Muscle layer of colon (tissue), 2 donors: ENCODE results near the gene ZP1.

ENCODE experiments used
- H3K27ac ChIP-seq: one replicate; pipeline ENCODE4 v1.7.0; 2013; ENCODE audit warnings: low read depth, mild to moderate bottlenecking, low read length, moderate library complexity
- H3K27me3 ChIP-seq, 2 donors: one replicate each; pipeline ENCODE4 v1.7.0; 2013; ENCODE audit warnings: low read length in 2 of 2, mild to moderate bottlenecking in 2 of 2; ENCODE audit not compliant: insufficient read depth in 2 of 2, control insufficient read depth in 1 of 2
- H3K36me3 ChIP-seq: one replicate; pipeline ENCODE4 v1.7.0; 2013; ENCODE audit warnings: mild to moderate bottlenecking, low read length; ENCODE audit not compliant: insufficient read depth
- H3K4me1 ChIP-seq: one replicate; pipeline ENCODE4 v1.7.0; 2013; ENCODE audit warnings: mild to moderate bottlenecking, low read length; ENCODE audit not compliant: insufficient read depth
- H3K4me3 ChIP-seq, 2 donors: one replicate each; pipeline ENCODE4 v1.7.0; 2013; ENCODE audit warnings: low read length in 2 of 2, low read depth in 1 of 2, mild to moderate bottlenecking in 1 of 2, moderate library complexity in 1 of 2
- H3K9ac ChIP-seq: one replicate; pipeline ENCODE4 v1.7.0; 2013; ENCODE audit warnings: low read length
- H3K9me3 ChIP-seq: one replicate; pipeline ENCODE4 v1.7.0; 2013; ENCODE audit warnings: mild to moderate bottlenecking, low read length
- donor health status: abdominal sarcoma.
- donor health status: Adenocarcinoma of cecum.

ZP1 gene

GRCh38 chr11:60868682-60869450 lies 1.5 kb downstream of the ZP1 start:
- H3K4me3 ChIP-seq = no peak overlapping the region
- H3K9me3 ChIP-seq = no peaks in the 10 kb centered on the region
- no peak overlapping the region for H3K27ac ChIP-seq
- H3K9ac ChIP-seq = no peak overlapping the region
- no peaks in the 10 kb centered on the region for H3K4me1 ChIP-seq
- no peaks in the 10 kb centered on the region for H3K27me3 ChIP-seq
- H3K36me3 ChIP-seq = no peaks in the 10 kb centered on the region

GRCh38 chr11:60869451-60869825 lies 2.1 kb downstream of the ZP1 start:
- no peak overlapping the region for H3K27ac ChIP-seq
- H3K9me3 ChIP-seq = no peaks in the 10 kb centered on the region
- no peak overlapping the region for H3K9ac ChIP-seq
- no peak overlapping the region for H3K4me3 ChIP-seq
- H3K36me3 ChIP-seq = no peaks in the 10 kb centered on the region
- H3K27me3 ChIP-seq = no peaks in the 10 kb centered on the region
- no peaks in the 10 kb centered on the region for H3K4me1 ChIP-seq

- Histone ChIP-seq H3K4me3 (no peak overlapping the region), H3K27me3 (no peaks in the 10 kb centered on the region), H3K9ac (no peak overlapping the region), H3K4me1 (no peaks in the 10 kb centered on the region), H3K9me3 (no peaks in the 10 kb centered on the region), H3K27ac (no peak overlapping the region), H3K36me3 (no peaks in the 10 kb centered on the region)
These were observed 2.9 kb downstream of the ZP1 start for GRCh38 chr11:60870276-60870675.

- H3K36me3 ChIP-seq = no peaks in the 10 kb centered on the region
- no peaks in the 10 kb centered on the region for H3K9me3 ChIP-seq
- H3K27ac ChIP-seq = no peak overlapping the region
- H3K9ac ChIP-seq = no peak overlapping the region
- no peak overlapping the region for H3K4me3 ChIP-seq
- H3K4me1 ChIP-seq = no peaks in the 10 kb centered on the region
- no peaks in the 10 kb centered on the region for H3K27me3 ChIP-seq
These were observed 3.5 kb downstream of the ZP1 start for GRCh38 chr11:60870733-60871377.

- H3K4me3 ChIP-seq = no peak overlapping the region
- no peak overlapping the region for H3K27ac ChIP-seq
- H3K9me3 ChIP-seq = no peaks in the 10 kb centered on the region
- no peaks in the 10 kb centered on the region for H3K4me1 ChIP-seq
- H3K36me3 ChIP-seq = no peaks in the 10 kb centered on the region
- H3K27me3 ChIP-seq = no peaks in the 10 kb centered on the region
- H3K9ac ChIP-seq = no peak overlapping the region
These were observed 4.2 kb downstream of the ZP1 start for GRCh38 chr11:60871378-60872061.

DNA sequence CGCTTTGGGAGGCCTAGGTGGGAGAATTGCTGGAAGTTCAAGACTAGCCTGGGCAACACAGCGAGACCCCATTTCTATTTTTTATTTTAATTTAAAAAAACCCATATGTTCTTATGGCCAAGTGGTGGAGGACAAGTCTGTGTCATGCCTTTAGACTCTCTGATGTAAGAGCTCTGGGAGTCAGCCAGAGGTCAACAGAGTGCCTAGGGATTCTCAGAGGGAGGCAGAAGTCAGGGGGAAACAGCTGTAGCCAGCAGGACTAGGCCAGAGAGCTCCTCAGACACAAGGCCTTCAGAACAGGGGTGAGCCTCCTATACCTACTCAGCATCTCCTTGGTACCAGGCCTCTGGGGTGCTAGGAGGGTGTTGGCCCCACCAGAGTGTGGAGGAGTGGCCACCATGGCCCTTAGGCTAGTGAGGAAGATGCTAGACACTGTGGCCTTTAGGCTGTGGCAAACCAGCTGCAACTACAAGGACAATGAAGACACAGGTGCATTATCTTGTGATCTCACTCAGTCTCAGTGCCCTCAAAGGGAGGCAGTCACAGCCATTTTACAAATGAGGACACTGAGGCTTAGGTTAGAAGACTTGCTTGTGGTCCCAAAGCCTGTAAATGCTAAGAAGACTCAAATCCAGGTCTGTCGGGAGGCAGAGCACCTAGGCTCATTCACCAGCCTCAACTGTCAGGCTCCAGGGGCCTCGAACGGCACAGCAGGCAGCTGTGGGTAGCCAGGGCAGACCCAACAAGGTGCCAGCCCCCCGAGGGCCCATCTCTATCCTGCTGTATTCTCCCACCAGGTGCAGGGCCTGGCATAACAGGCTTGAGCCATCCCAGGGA lies 5.0 kb downstream of the ZP1 start:
- Histone ChIP-seq H3K36me3 (no peaks in the 10 kb centered on the region), H3K9ac (no peak overlapping the region), H3K4me1 (no peaks in the 10 kb centered on the region), H3K27me3 (no peaks in the 10 kb centered on the region), H3K9me3 (no peaks in the 10 kb centered on the region), H3K27ac (no peak overlapping the region), H3K4me3 (no peak overlapping the region)

- Histone ChIP-seq H3K9me3 (no peaks in the 10 kb centered on the region), H3K4me3 (no peak overlapping the region), H3K4me1 (no peaks in the 10 kb centered on the region), H3K9ac (no peak overlapping the region), H3K27me3 (no peaks in the 10 kb centered on the region), H3K36me3 (no peaks in the 10 kb centered on the region), H3K27ac (no peak overlapping the region)
These were observed 5.7 kb downstream of the ZP1 start for GRCh38 chr11:60872961-60873524.

DNA sequence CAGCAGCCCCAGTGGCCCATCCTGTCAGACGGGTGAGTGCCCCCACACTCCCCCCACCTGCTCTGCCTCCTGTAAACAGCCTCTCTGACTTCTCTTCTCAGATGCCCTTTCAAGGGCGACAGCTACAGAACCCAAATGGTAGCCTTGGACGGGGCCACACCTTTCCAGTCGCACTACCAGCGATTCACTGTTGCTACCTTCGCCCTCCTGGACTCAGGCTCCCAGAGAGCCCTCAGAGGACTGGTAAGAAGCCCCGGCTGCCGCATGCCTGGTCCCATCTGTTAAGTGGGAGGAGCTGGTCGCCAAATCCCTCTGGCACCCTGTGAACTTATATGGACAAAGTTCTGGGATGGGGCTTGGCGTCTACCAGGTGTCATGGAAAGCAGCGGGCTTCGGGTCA lies 6.2 kb downstream of the ZP1 start:
- Histone ChIP-seq H3K27ac (no peak overlapping the region), H3K9me3 (no peaks in the 10 kb centered on the region), H3K27me3 (no peaks in the 10 kb centered on the region), H3K9ac (no peak overlapping the region), H3K4me3 (no peak overlapping the region), H3K36me3 (no peaks in the 10 kb centered on the region), H3K4me1 (no peaks in the 10 kb centered on the region)

DNA sequence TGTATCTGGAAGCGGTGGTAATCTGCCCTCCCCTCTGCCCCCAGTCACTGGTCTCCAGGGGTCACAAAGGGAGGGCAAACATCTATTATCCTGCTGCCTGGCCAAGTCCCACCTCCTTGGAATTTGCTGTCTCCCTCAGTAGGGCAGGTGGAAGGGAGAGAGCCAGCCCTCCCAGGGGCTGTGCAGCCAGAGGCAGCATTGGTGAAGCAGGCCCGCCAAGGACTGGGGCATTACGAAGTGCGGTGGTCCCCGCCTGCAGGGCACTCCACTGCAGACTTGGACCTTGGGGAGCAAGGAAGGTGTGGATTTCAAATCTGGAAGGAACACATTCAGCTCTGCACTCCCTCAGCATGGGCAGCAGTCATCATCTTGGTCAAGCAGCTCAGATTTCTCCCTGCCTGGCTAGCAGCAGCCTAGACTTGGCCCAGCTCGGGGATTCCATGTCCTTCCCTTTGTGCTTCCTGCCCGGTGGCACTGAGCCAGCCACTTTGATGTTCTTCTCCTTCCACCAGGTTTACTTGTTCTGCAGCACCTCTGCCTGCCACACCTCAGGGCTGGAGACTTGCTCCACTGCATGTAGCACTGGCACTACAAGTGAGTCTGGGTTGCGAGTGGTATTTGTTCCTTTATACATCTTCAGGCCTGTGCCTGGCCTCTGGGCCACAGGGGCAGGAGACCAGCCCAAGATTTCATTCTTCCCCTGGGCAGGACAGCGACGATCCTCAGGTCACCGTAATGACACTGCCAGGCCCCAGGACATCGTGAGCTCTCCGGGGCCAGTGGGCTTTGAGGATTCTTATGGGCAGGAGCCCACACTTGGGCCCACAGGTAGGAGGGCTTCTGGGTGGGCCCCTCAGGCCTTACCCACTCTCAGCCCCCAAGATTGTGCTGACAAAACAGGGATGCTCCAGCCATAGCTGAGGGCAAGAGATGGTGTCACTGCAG lies 7.4 kb downstream of the ZP1 start:
- Histone ChIP-seq H3K4me1 (no peaks in the 10 kb centered on the region), H3K36me3 (no peaks in the 10 kb centered on the region), H3K27ac (no peak overlapping the region), H3K4me3 (no peak overlapping the region), H3K27me3 (no peaks in the 10 kb centered on the region), H3K9ac (no peak overlapping the region), H3K9me3 (no peaks in the 10 kb centered on the region)

GRCh38 chr11:60875366-60876167 lies 8.2 kb downstream of the ZP1 start:
- Histone ChIP-seq H3K9me3 (no peaks in the 10 kb centered on the region), H3K27me3 (no peaks in the 10 kb centered on the region), H3K27ac (no peak overlapping the region), H3K4me3 (no peak overlapping the region), H3K36me3 (no peaks in the 10 kb centered on the region), H3K9ac (no peak overlapping the region), H3K4me1 (no peaks in the 10 kb centered on the region)
